ENCODE measurements around the gene STOM. TPM values are rescaled to one million over a fixed set of nuclear protein-coding genes. Genes with fewer than 3 reads are reported as not detected.

STOM gene
- total RNA-seq, 1 experiment from 2014 or later = 5.5 TPM

DNA sequence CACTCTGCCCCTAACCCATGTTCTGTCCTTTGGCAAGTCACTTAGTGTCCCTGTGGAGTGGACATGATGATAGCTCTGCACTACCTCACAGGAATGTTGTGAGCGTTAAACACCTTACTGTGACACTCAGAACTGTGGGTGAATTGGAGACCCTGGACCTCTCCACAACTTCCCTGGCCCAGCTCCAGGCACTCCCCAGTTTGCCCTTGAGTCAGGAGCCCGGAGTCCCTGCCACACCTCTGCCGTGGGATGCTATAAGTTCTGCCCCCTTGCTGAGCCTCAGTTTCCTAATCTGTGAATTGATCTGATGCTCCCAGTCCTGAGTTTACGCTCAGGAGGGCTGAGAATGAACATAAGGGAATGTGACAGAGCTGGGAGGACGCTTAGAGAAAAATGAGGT is 67.7 kb downstream of the STOM start:
- BruUV-seq (replicated peaks) = no TSS peak
- no peak overlapping the region for H3K4me2 ChIP-seq (ENCODE audit: low read length)
- H3K79me2 ChIP-seq (ENCODE audit: low read length) = no peaks in the 10 kb centered on the region
- no peaks in the 10 kb centered on the region for H3K9me2 ChIP-seq (replicated peaks; ENCODE audit: low read length)
- H4K20me1 ChIP-seq (ENCODE audit: low read length) = no peaks in the 10 kb centered on the region
- H3F3A ChIP-seq (ENCODE audit: low read length, unreplicated experiment) = no peaks in the 10 kb centered on the region
- peaks cover 8% of the 10 kb centered on the region for H3K4me1 ChIP-seq (ENCODE audit: insufficient read depth, low read length)
- H2AFZ ChIP-seq (ENCODE audit: low read length) = no peak overlapping the region
- H3K9me3 ChIP-seq (ENCODE audit: low read length) = no peaks in the 10 kb centered on the region
- ChIA-PET CTCF (no interaction called here), POLR2A (ENCODE audit: unreplicated experiment) (no interaction called here)
- DNase-seq (no peak), ATAC-seq (no peak)
- H3K4me3 ChIP-seq (ENCODE audit: low read length) = no peak overlapping the region
- no peak overlapping the region for H3K9ac ChIP-seq (ENCODE audit: low read length)
- H3K36me3 ChIP-seq (ENCODE audit: low read depth, low read length) = no peaks in the 10 kb centered on the region
- no peak overlapping the region for H3K27ac ChIP-seq (ENCODE audit: low read length)
- H3K27me3 ChIP-seq (ENCODE audit: low read length) = no peaks in the 10 kb centered on the region
- intact Hi-C loops (cut with micrococcal nuclease) = no loop called here
- TF ChIP-seq EZH2phosphoT487 (IDR thresholded peaks at IDR 0.05; ENCODE audit: borderline replicate concordance, low read length) (no peak), EZH2 (IDR thresholded peaks at IDR 0.05; ENCODE audit: low read length, unreplicated experiment) (no peak)
- TF ChIP-seq, protein P1, sequence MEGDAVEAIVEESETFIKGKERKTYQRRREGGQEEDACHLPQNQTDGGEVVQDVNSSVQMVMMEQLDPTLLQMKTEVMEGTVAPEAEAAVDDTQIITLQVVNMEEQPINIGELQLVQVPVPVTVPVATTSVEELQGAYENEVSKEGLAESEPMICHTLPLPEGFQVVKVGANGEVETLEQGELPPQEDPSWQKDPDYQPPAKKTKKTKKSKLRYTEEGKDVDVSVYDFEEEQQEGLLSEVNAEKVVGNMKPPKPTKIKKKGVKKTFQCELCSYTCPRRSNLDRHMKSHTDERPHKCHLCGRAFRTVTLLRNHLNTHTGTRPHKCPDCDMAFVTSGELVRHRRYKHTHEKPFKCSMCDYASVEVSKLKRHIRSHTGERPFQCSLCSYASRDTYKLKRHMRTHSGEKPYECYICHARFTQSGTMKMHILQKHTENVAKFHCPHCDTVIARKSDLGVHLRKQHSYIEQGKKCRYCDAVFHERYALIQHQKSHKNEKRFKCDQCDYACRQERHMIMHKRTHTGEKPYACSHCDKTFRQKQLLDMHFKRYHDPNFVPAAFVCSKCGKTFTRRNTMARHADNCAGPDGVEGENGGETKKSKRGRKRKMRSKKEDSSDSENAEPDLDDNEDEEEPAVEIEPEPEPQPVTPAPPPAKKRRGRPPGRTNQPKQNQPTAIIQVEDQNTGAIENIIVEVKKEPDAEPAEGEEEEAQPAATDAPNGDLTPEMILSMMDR (conservative IDR thresholded peaks at IDR 0.05; ENCODE audit: low read depth, low read length) = no peak

DNA sequence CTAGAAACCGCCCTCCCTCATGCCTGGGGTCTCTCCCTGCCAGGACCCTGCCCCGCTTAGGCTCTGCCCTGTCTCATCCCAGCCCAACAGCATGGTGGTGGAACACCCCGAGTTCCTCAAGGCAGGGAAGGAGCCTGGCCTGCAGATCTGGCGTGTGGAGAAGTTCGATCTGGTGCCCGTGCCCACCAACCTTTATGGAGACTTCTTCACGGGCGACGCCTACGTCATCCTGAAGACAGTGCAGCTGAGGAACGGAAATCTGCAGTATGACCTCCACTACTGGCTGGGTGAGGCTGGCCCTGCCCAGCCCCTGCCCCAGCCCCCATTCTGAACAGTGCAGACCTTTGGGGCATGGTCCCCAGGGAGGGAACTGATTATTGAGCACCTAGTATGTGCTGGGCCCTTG is 68.2 kb downstream of the STOM start:
- H3K27me3 ChIP-seq (ENCODE audit: low read length) = no peaks in the 10 kb centered on the region
- intact Hi-C loops (cut with micrococcal nuclease) = no loop called here
- ChIA-PET POLR2A (ENCODE audit: unreplicated experiment) (no interaction called here), CTCF (no interaction called here)
- no peaks in the 10 kb centered on the region for H4K20me1 ChIP-seq (ENCODE audit: low read length)
- H3K9me3 ChIP-seq (ENCODE audit: low read length) = no peaks in the 10 kb centered on the region
- TF ChIP-seq EZH2phosphoT487 (IDR thresholded peaks at IDR 0.05; ENCODE audit: borderline replicate concordance, low read length) (no peak), EZH2 (IDR thresholded peaks at IDR 0.05; ENCODE audit: low read length, unreplicated experiment) (no peak)
- TF ChIP-seq, protein P1 (conservative IDR thresholded peaks at IDR 0.05; ENCODE audit: low read depth, low read length) = no peak
- H3K4me3 ChIP-seq (ENCODE audit: low read length) = no peak overlapping the region
- no peaks in the 10 kb centered on the region for H3F3A ChIP-seq (ENCODE audit: low read length, unreplicated experiment)
- H2AFZ ChIP-seq (ENCODE audit: low read length) = no peak overlapping the region
- no peak overlapping the region for H3K27ac ChIP-seq (ENCODE audit: low read length)
- peaks cover 8% of the 10 kb centered on the region for H3K4me1 ChIP-seq (ENCODE audit: insufficient read depth, low read length)
- H3K4me2 ChIP-seq (ENCODE audit: low read length) = no peak overlapping the region
- no peaks in the 10 kb centered on the region for H3K36me3 ChIP-seq (ENCODE audit: low read depth, low read length)
- no peak overlapping the region for H3K9ac ChIP-seq (ENCODE audit: low read length)
- no TSS peak for BruUV-seq (replicated peaks)
- no peak for DNase-seq
- H3K9me2 ChIP-seq (replicated peaks; ENCODE audit: low read length) = no peaks in the 10 kb centered on the region
- no peaks in the 10 kb centered on the region for H3K79me2 ChIP-seq (ENCODE audit: low read length)
- ATAC-seq = no peak

DNA sequence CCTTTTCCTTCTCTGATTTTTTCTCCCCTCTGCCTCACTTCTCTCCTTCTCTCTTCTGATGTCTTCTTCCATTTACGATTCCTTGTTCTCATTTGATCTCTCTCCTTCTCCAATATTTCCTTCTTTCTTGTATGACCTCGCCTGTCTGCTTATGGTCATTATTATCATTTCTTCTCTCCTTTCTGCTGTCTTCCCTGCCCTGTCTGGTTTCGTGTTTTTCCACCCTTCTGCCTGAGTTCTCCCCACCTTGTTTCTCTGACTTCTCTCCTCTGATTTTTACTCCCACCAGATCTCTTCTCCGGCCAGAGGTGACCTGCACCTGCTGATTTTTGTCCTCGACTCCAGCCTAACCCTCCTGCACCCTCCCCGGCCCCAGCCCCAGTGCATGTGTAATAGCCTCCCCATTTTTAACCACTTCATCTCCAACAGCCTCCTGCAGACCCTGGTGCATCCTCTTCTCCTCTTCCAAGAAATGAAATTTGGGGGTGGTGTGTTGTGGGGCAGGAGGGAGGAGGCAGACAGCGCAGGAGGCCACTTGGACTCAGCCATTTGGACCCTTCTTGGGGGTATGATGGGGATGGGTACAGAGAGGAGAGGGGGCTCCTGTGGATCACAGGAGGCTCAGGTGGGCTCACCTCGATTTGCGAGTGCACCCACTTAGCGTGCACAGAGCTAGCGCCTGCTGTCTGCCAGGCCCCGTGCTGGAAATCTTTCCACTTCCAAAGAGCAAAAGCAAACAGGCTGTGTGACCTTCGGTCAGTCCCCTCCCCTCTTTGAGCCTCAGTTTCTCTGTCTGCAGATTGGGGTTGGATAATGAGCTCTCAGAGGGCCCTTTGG is 69.5 kb downstream of the STOM start:
- Histone ChIP-seq H3K79me2 (ENCODE audit: low read length) (no peaks in the 10 kb centered on the region), H3K4me3 (ENCODE audit: low read length) (peak overlapping the region; percentile 68), H3K27ac (ENCODE audit: low read length) (no peak overlapping the region), H3F3A (ENCODE audit: low read length, unreplicated experiment) (no peaks in the 10 kb centered on the region), H3K9ac (ENCODE audit: low read length) (peak overlapping the region; percentile 12; the same call in 1 of the 2 replicates), H2AFZ (ENCODE audit: low read length) (peak overlapping the region; percentile 61), H4K20me1 (ENCODE audit: low read length) (no peaks in the 10 kb centered on the region), H3K4me2 (ENCODE audit: low read length) (peak overlapping the region; percentile 89), H3K36me3 (ENCODE audit: low read depth, low read length) (no peaks in the 10 kb centered on the region), H3K27me3 (ENCODE audit: low read length) (no peaks in the 10 kb centered on the region), H3K9me2 (replicated peaks; ENCODE audit: low read length) (no peaks in the 10 kb centered on the region), H3K4me1 (ENCODE audit: insufficient read depth, low read length) (peaks cover 8% of the 10 kb centered on the region), H3K9me3 (ENCODE audit: low read length) (no peaks in the 10 kb centered on the region)
- no peak for TF ChIP-seq EZH2phosphoT487 (IDR thresholded peaks at IDR 0.05; ENCODE audit: borderline replicate concordance, low read length)
- no peak for TF ChIP-seq EZH2 (IDR thresholded peaks at IDR 0.05; ENCODE audit: low read length, unreplicated experiment)
- TF ChIP-seq, protein P1 (conservative IDR thresholded peaks at IDR 0.05; ENCODE audit: low read depth, low read length) = no peak
- intact Hi-C loops (cut with micrococcal nuclease) = no loop called here
- no peak for ATAC-seq
- DNase-seq = no peak
- TSS peak; percentile 33 for BruUV-seq (replicated peaks)
- ChIA-PET POLR2A (ENCODE audit: unreplicated experiment) (no interaction called here), CTCF (no interaction called here)
